ENCODE data around the gene TGM3.

- TF ChIP-seq POLR2A (IDR thresholded peaks at IDR 0.05; ENCODE audit: low read depth, low read length) (no peak), POLR2AphosphoS5 (IDR thresholded peaks at IDR 0.05; ENCODE audit: low read depth, low read length) (no peak), TAF1 (IDR thresholded peaks at IDR 0.05; ENCODE audit: low read depth, low read length) (no peak), PAX5 (IDR thresholded peaks at IDR 0.05; ENCODE audit: insufficient read depth, low read length, severe bottlenecking) (no peak), SPI1 (IDR thresholded peaks at IDR 0.05; ENCODE audit: low read depth, low read length) (no peak), POU2F2 (IDR thresholded peaks at IDR 0.05; ENCODE audit: low read depth, low read length) (no peak)
Observed at GRCh38 chr20:2248837-2249236, 47.0 kb upstream of the TGM3 start.

Data from GM12891 (cell line).